ENCODE data around the gene FAM13A.

FAM13A gene

GRCh38 chr4:88981993-88982392, 75.0 kb downstream of the FAM13A start:
- no peak overlapping the region for H3K4me3 ChIP-seq (ENCODE audit: low read depth, low read length)
- in situ Hi-C loops (cut with HindIII; ENCODE audit: low sequenced_read_pairs) = no loop called here
- no peak for TF ChIP-seq CTCF (IDR thresholded peaks at IDR 0.05; ENCODE audit: low read depth, low read length)
- DNase-seq (ENCODE audit: low read depth, low spot score) = no peak

GRCh38 chr4:88981556-88981955, 75.4 kb downstream of the FAM13A start:
- no peak for TF ChIP-seq CTCF (IDR thresholded peaks at IDR 0.05; ENCODE audit: low read depth, low read length)
- H3K4me3 ChIP-seq (ENCODE audit: low read depth, low read length) = no peak overlapping the region
- DNase-seq (ENCODE audit: low read depth, low spot score) = no peak
- in situ Hi-C loops (cut with HindIII; ENCODE audit: low sequenced_read_pairs) = no loop called here

GRCh38 chr4:88979276-88979675, 77.7 kb downstream of the FAM13A start:
- no peak for DNase-seq (ENCODE audit: low read depth, low spot score)

GRCh38 chr4:88976775-88977035, 80.3 kb downstream of the FAM13A start:
- in situ Hi-C loops (cut with HindIII; ENCODE audit: low sequenced_read_pairs) = no loop called here
- TF ChIP-seq CTCF (IDR thresholded peaks at IDR 0.05; ENCODE audit: low read depth, low read length) = no peak
- no peak for DNase-seq (ENCODE audit: low read depth, low spot score)
- H3K4me3 ChIP-seq (ENCODE audit: low read depth, low read length) = no peak overlapping the region

More at GRCh38 chr4:88979276-88979675, 77.7 kb downstream of the FAM13A start:
- TF ChIP-seq CTCF (IDR thresholded peaks at IDR 0.05; ENCODE audit: low read depth, low read length) = no peak
- in situ Hi-C loops (cut with HindIII; ENCODE audit: low sequenced_read_pairs) = no loop called here
- no peak overlapping the region for H3K4me3 ChIP-seq (ENCODE audit: low read depth, low read length)

- H3K4me3 ChIP-seq (ENCODE audit: low read depth, low read length) = no peak overlapping the region
- in situ Hi-C loops (cut with HindIII; ENCODE audit: low sequenced_read_pairs) = no loop called here
- no peak for DNase-seq (ENCODE audit: low read depth, low spot score)
- TF ChIP-seq CTCF (IDR thresholded peaks at IDR 0.05; ENCODE audit: low read depth, low read length) = no peak
These were observed 80.8 kb downstream of the FAM13A start for GRCh38 chr4:88975958-88976774.

GRCh38 chr4:88971536-88971935, 85.4 kb downstream of the FAM13A start:
- no peak for DNase-seq (ENCODE audit: low read depth, low spot score)
- no peak overlapping the region for H3K4me3 ChIP-seq (ENCODE audit: low read depth, low read length)
- TF ChIP-seq CTCF (IDR thresholded peaks at IDR 0.05; ENCODE audit: low read depth, low read length) = no peak
- in situ Hi-C loops (cut with HindIII; ENCODE audit: low sequenced_read_pairs) = no loop called here

Data from astrocyte of the spinal cord (primary cell).